ENCODE data around the gene MACF1.

Gene MACF1

GRCh38 chr1:39401106-39401505 is 196.6 kb downstream of the MACF1 start:
- DNase-seq, result no peak

- DNase-seq, result no peak
These were observed 200.4 kb downstream of the MACF1 start for GRCh38 chr1:39404876-39405275.

DNA sequence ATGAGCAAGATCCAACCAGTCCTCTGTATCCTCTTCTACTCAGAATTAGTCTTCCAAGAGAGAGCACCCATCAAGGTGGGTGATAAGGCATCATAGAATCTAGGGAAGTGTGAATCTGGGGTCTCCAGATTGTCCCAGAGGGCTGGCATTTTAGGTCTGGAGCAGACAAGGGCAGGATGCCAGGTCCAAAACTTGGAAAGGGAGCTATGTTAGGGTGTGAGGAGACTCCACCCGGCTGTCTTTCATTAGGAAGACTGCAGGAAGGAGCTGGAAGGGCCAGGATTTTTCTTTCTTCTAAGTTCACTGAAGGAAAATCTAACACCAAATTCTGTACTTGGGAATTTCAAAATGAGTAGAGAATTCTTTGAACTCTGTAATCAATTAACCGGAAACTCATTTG is 200.9 kb downstream of the MACF1 start:
- no peak for DNase-seq

DNA sequence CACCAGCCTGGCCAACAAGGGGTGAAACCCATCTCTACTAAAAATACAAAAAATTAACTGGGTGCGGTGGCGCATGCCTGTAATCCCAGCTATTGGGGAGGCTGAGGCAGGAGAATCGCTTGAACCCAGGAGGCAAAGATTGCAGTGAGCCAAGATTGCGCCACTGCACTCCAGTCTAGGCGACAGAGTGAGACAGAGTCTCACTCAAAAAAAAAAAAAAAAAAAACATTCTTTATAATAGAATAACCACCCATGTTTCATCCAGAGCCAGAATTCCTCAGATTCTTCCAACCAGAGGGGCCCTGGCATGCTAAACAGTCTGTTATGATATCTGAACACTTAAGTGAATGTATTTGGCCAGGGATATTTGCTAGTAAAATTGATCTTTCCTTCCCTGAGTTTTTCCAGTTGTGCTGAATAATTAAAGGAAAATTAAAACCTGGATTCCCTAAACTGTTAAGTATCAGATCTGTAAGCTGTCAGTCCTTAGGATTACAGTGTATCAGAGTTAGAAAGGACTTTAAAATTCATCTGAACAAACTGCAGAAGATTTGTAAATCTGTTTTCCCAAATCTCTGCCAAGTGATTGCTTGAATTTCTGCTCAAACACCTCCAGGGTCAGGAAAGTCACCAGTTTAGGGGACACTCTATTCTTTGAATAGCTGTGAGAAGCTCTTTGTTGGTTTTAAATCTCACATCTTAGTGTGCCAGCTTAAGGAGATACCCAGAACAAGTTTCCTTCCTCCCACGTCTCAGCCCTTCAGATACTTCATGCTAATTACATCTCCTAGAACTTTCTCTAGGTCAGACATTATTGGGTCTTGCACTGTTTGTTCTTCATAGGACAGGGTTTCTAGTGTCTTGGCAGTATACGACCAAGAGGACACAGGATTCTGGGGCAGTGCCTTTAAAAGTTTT is 202.3 kb downstream of the MACF1 start:
- no peak for DNase-seq

DNA sequence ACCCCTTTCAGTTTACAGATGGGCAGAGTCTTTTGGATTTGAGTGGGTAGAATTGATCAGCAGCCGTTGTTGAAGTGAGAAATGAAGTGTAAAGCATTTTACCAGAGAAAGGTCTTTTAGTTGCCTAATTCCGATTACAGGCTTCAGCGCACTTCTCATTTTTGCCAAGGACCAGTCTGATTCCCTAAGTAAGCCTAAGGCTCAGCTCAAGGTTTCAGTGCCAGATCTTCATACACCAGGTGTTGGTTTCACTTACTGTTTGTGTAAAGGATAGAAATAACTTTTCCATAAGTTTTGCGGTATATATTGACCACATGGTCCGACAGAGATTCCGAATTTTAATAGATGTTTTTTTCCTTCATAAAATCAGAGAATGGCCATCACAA is 203.0 kb downstream of the MACF1 start:
- no peak for DNase-seq

DNA sequence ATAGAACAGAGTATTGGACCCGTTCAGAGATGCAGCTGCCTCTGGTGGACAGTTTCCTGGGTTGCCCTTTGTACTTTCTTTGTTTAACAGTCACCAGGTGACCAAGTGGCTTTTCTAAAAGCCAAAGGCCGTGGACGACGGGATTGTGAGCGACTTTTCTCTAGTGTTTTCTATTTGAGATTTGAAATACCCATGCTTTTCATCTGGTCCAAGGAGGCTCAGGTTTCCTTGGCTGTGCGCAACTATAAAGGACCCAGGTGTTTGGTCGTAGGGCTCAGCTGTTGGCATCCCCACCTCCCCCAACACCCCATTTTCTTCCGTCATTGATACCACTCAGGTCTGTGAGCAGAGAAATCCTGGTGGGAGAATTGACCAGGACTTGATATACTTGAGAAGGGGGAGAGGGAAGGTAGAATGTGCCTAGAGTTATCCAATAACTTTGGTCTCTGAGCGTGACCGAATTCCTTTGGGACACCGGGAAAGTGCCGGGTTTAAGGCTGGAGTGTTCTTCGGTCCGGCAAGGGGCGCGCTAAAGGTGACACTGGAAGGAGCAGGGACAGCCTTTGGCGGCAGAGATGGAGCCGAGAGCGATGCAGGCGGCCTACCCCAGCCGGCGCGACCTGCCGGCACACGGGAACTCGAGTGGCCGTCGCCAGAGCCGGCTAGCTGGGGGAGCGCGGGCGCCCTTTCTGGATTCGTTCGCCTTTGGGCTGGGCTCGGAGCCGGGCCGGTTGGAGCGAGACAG is 203.6 kb downstream of the MACF1 start:
- no peak for DNase-seq

DNA sequence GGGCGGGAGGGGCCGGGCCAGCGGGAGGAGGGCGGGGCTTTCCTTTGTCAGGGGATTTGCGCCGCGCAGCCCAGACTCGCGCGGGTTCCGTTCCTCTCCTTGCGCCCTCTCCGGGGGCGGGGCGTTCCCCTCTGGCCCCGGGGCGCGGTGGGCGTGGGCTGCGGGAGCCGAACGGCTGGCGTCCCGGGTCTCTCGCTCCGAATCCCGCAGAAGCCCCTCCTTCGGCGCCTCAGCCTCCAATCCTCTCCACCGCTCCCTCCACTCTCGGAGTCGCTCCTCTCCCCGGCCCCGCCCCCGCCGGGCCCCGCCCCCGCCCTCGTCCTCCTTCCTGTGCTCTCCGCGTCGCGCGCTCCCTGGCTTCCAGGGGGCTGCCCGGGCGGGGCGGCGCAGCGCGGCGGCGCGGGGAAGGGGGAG is 204.2 kb downstream of the MACF1 start:
- DNase-seq, result peak; percentile 72

DNA sequence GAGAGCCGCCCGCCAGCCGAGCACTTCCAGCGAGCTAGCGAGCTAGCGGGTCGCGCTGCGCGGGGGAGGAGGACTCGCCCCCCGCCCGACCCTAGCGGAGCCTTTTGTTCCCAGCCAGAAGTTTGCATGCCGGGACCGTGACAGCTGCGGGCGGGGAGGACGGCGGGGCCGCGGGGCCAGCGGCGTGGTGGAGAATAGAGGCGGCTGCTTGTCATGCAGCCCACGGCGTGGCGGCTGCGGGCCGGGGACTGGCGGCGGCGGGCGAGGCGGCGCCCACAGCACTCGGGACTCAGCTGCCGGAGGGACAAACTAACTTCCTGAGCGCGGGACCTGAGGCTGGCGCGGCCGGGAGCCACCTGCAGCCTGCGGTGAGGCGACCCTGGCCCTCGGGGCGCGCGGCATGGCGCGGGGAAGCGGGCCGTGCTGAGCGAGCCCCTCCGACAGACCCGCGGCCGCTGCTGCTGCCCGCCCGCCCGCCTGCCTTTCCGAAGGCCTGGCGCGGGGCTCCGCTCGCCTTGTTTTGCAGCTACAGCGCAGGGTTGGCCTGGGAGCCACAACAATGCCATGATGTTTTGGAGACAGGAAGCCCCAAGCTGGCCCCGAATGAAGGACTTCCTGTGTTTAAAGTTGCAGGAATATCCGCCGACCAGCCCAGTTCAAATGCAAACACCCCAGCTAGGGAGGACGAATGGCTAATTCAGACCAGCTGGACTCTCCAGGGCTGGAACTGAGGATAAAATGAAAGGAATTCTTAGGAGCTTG is 204.7 kb downstream of the MACF1 start:
- no peak for DNase-seq

DNA sequence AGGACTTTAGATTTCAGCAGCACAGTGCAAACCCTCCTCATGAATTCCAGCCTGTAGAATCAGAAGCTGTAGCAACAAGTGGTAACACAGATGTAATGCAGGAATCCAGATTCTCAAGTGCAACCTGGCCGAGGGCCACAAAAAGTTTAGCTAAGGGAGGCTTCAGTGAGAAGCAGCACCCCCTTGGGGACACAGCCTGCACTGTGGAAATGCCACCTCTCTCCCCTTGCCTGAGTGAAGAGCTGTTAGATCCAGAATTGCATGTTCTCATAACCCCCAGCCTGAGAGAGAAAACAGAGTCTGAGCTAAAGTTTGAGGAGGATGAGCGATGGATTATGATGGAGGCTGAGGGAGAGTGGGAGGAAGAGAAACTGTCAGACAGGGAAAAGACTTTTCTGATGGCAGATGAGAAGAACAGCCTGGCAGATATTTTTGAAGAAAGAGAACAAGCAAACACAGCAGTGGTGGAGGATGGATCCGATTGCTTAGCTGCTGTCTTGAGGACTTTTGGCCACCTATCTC is 206.5 kb downstream of the MACF1 start:
- DNase-seq, result peak; percentile 53

DNA sequence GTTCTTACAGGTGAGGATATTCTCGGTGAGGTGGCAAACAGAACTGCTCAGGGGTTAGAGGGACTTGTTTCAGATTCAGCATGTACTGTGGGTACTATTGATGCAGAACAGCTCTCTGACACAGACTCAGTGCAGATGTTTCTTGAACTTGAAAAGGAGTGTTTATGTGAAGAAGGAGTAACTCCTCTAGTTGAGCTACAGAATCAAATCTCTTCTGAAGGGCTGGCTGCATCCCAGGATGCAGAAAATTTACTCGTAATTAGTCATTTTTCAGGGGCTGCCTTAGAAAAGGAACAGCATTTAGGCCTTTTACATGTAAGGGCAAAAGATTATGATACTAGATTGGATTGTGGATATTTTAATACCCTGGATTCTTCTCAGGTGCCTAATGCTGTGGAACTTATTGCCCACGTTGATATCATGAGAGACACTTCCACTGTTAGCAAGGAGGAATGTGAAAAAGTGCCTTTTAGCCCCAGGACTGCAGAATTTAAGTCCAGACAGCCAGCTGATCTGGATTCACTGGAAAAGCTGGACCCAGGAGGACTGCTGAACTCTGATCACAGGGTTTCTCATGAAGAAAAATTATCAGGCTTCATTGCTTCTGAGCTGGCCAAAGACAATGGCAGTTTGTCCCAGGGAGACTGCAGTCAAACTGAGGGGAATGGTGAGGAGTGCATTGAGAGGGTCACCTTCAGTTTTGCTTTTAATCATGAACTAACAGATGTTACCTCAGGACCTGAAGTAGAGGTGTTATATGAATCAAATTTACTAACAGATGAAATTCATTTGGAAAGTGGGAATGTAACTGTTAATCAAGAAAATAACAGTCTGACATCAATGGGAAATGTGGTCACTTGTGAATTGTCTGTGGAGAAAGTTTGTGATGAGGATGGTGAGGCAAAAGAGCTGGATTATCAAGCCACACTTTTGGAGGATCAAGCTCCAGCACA is 207.3 kb downstream of the MACF1 start:
- DNase-seq, result no peak

DNA sequence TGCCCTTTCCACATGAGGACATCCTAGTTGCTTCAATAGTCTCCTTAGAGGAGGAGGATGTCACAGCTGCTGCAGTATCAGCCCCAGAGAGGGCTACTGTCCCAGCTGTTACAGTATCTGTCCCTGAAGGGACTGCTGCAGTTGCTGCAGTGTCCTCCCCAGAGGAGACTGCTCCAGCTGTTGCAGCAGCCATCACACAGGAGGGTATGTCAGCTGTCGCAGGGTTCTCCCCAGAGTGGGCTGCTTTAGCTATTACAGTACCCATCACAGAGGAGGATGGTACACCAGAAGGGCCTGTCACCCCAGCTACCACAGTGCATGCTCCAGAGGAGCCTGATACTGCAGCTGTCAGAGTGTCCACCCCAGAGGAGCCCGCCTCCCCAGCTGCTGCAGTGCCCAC is 208.4 kb downstream of the MACF1 start:
- no peak for DNase-seq

DNA sequence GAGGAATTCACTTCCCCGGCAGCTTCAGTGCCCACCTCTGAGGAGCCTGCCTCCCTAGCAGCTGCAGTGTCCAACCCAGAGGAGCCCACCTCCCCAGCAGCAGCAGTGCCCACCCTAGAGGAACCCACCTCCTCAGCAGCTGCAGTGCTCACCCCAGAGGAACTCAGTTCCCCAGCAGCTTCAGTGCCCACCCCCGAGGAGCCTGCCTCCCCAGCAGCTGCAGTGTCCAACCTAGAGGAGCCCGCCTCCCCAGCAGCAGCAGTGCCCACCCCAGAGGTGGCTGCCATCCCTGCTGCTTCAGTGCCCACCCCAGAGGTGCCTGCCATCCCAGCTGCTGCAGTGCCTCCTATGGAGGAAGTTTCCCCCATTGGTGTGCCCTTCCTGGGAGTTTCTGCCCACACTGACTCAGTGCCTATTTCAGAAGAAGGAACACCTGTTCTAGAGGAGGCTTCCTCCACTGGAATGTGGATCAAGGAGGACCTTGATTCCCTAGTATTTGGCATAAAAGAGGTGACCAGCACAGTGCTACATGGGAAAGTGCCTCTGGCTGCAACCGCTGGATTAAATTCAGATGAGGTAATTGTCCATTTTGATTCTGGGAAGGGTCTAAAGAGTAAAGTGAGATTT is 209.5 kb downstream of the MACF1 start:
- no peak for DNase-seq

GRCh38 chr1:39415553-39415952 is 211.1 kb downstream of the MACF1 start:
- no peak for DNase-seq

DNA sequence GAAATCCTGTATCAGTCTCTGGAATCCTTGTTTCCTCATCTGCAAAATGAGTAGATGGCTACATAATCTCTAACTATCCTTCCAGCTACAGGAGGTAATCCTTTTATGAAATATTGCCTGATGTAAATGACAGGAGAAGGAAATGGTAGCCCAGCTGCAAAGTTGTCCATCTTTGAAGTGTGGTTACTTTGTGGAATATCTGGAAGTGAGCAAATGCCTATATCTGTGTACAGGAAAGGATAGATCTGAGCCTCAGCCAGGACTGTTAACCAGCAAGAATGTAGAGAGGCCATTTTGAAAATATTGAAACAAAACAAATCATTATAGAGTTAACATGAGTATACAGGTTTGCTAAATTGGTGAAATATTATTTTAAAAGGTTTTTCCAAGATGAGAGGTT is 212.1 kb downstream of the MACF1 start:
- no peak for DNase-seq

DNA sequence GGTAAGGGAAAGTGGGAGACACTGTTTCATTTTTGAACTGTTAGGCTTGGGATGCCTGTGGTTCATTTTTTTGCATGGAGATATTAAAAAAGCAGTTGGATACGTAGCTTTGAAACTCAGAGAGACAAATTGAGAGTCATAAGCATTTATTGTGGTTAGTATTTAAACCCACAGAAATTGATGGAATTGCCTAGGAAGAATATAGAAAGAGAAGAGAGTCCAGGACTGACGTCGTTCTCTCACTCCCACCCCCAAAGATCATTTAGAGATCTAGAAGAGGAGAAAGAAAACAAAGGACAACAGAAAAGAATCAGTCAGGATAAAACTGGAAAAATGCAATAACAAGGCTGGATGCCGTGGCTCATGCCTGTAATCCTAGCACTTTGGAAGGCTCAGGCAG is 213.7 kb downstream of the MACF1 start:
- no peak for DNase-seq

GRCh38 chr1:39420493-39420892 is 216.0 kb downstream of the MACF1 start:
- no peak for DNase-seq

- DNase-seq, result no peak
These were observed 218.1 kb downstream of the MACF1 start for GRCh38 chr1:39422614-39423013.

GRCh38 chr1:39425151-39425550 is 220.7 kb downstream of the MACF1 start:
- no peak for DNase-seq

- no peak for DNase-seq
These were observed 221.1 kb downstream of the MACF1 start for GRCh38 chr1:39425634-39426033.

DNA sequence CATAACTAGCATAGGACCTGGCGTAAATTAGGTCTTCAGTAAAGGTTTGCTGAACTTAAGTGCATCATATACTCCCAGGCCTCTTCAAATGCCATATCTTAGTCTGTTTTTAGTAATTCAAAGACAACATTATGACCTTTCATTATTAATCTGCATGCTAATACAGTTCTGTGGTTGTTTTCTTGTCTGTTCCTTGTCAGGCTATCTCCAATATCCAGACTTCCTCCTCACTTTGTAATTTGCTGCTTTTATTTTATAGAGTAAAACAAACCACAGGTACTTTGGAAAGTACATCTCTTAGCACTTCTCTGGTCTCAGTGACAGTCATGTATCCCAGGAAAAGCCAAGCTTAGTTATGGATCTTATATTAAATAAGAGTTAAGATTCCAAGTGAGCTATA is 221.9 kb downstream of the MACF1 start:
- DNase-seq, result no peak

GRCh38 chr1:39427374-39427773 is 222.9 kb downstream of the MACF1 start:
- DNase-seq, result no peak

- no peak for DNase-seq
These were observed 223.4 kb downstream of the MACF1 start for GRCh38 chr1:39427912-39428311.

Measured in activated T-cell treated with anti-CD3 and anti-CD28 coated beads for 4 hours (primary cell).